Endothelial cell of umbilical vein (primary cell): ENCODE data around the gene PGR.

Experiments
- CTCF ChIP-seq, 2 donors: IDR thresholded peaks; 1 replicate in 1 of 2; 2 replicates in 1 of 2; pipeline ENCODE4 v1.5.1; 2011; ENCODE audit warnings: low read length in 2 of 2, mild to moderate bottlenecking in 2 of 2, moderate library complexity in 2 of 2, control low read depth in 1 of 2, inconsistent platforms in 1 of 2, low read depth in 1 of 2; ENCODE audit not compliant: insufficient read depth in 1 of 2; ENCODE audit errors: extremely low read depth in 1 of 2
- EZH2 ChIP-seq: IDR thresholded peaks from 2 replicates; pipeline ENCODE4 v1.6.1; 2012; ENCODE audit warnings: borderline replicate concordance, low read depth, mild to moderate bottlenecking, moderate library complexity, low read length, inconsistent platforms; ENCODE audit not compliant: severe bottlenecking
- FOS ChIP-seq: IDR thresholded peaks from 2 replicates; pipeline ENCODE4 v1.6.1; 2011; ENCODE audit warnings: mild to moderate bottlenecking, low read length, moderate library complexity, borderline replicate concordance; ENCODE audit not compliant: insufficient read depth
- GATA2 ChIP-seq: IDR thresholded peaks from 2 replicates; pipeline ENCODE4 v1.7.0; 2011; ENCODE audit warnings: low read depth, mild to moderate bottlenecking, moderate library complexity, mixed read lengths, low read length; ENCODE audit not compliant: insufficient read length, insufficient read depth
- JUN ChIP-seq: IDR thresholded peaks from 2 replicates; pipeline ENCODE4 v1.6.1; 2011; ENCODE audit warnings: borderline replicate concordance, low read depth; ENCODE audit not compliant: insufficient read length, insufficient read depth
- MAX ChIP-seq: IDR thresholded peaks from 2 replicates; pipeline ENCODE4 v1.6.1; 2011; ENCODE audit not compliant: insufficient read depth, insufficient read length
- MYC ChIP-seq: IDR thresholded peaks from one replicate; pipeline ENCODE4 v1.6.1; 2011; ENCODE audit warnings: mild to moderate bottlenecking, low read depth, low read length
- POLR2A ChIP-seq: IDR thresholded peaks from 2 replicates; pipeline ENCODE4 v1.6.1; 2012; ENCODE audit warnings: low read depth, mild to moderate bottlenecking, control low read depth, low read length
- POLR2AphosphoS5 ChIP-seq: IDR thresholded peaks from 2 replicates; pipeline ENCODE4 v1.6.1; 2012; ENCODE audit warnings: low read depth, mild to moderate bottlenecking, control low read depth, low read length, moderate library complexity; ENCODE audit not compliant: insufficient read depth

- TF ChIP-seq POLR2A, result no peak
- no peak for TF ChIP-seq POLR2AphosphoS5
- no peak for TF ChIP-seq CTCF (IDR thresholded peaks at IDR 0.05; ENCODE audit: extremely low read depth in 1 of 2, insufficient read depth in 1 of 2, low read depth in 1 of 2, low read length in 2 of 2)
- no peak for TF ChIP-seq EZH2
- no peak for TF ChIP-seq JUN
- no peak for TF ChIP-seq FOS
- TF ChIP-seq MAX, result no peak
- no peak for TF ChIP-seq GATA2
- no peak for TF ChIP-seq MYC
These were observed 926 bp downstream of the PGR start for GRCh38 chr11:101128571-101129202.
